NOMO-1 (cell line): ENCODE data around the gene PCNX1.
A peak's percentile ranks its signal among the peaks of the same experiment; 100 is the strongest.
"Not testable (repeated sequence)": the region's sequence is repeated elsewhere in the genome, so short reads cannot be mapped to it uniquely, and the experiment has no call there.

Experiments used
- DNase-seq, 2 experiments: peaks; one replicate each; lab custom pipeline; 2025; ENCODE audit not compliant: unreplicated experiment in 2 of 2; lab: John Stamatoyannopoulos, UW

PCNX1 gene

GRCh38 chr14:71140157-71140556, 232.9 kb downstream of the PCNX1 start:
- no peak for DNase-seq

DNA sequence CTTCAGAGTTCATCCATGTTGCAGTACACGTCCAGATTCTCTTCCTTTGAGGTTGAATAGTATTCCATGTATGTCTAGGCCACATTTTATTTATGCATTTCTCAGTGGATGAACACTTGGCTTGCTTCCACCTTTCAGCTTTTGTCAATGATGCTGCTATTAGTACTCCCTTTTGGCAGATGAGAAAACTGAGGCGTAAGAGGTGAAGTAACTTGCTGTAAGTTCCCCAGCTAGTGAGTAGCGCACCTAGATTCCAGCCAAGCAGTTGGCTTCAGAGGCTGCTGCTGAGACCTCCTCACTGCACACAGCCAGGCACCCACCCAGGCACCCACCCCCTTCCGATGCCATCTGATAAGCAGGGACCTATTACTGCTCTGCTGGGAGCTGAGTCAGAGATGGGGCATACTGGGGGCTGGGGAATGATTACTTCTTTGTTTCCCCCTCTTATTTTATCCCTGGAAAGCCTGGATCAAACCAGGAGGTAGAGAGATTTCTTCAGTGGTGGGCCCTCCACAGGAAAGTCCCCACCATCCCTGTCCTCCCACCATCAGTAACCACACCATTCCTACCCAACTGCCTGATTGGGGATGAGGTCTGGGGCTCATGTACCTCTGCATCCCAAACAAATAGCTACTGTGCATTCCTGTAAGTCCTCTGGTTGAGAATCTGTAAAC, 234.6 kb downstream of the PCNX1 start:
- no peak for DNase-seq

- peak; percentile 90 to 100 for DNase-seq
These were observed 235.2 kb downstream of the PCNX1 start for GRCh38 chr14:71142375-71143038.

GRCh38 chr14:71143381-71144290, 236.4 kb downstream of the PCNX1 start:
- DNase-seq = peak in 1 of 2 experiments; percentile 36

DNA sequence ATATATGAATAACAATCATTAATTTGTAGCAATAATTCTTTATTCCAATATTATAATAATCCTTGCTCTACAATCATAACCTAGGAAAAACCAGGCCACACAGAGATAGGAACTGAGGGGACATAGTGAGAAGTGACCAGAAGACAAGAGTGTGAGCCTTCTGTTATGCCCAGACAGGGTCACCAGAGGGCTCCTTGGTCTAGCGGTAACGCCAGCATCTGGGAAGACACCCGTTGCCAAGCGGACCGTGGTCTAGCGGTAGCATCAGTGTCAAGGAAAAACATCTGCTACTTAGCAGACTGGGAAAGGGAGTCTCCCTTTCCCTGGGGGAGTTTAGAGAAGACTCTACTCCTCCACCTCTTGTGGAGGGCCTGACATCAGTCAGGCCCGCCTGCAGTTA, 240.1 kb downstream of the PCNX1 start:
- DNase-seq = not testable (repeated sequence)

DNA sequence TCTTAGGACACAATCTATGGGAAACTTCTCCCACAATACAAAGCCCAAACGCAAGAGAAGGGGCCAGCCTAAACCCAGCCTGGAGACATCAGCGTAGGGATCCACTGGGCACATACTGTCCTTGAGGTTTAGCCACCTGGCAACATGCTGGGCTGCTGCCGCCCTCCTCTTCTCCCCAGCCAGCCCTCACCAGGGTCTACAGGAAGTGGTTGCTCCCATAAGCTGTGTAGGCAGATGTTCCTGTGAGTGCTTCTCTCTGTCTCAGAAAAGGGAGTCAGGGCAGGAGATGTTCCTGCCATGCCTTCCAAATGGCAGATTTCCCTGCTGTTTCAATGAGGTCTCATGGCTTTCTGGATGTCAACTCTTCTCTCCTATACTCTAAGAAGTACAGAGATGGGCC, 241.4 kb downstream of the PCNX1 start:
- no peak for DNase-seq

DNA sequence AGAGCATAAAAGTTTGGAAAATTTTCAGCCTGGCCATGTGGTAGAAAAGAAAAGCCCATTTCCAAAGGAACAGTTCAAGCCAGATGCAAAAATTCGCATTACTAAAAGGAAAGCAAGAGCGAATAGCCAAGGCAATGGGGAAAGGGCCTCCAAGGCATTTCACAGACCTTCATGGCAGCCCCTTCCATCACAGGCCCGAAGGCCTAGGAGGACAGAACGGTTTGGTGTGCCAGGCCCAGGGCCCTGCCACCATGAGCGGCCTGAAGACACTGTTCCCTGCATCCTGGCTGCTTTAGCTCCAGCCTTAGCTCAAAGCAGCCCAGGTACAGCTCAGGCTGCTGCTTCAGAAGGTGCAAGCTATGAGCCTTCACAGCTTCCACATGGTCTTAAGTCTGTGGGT, 243.5 kb downstream of the PCNX1 start:
- DNase-seq = no peak

DNA sequence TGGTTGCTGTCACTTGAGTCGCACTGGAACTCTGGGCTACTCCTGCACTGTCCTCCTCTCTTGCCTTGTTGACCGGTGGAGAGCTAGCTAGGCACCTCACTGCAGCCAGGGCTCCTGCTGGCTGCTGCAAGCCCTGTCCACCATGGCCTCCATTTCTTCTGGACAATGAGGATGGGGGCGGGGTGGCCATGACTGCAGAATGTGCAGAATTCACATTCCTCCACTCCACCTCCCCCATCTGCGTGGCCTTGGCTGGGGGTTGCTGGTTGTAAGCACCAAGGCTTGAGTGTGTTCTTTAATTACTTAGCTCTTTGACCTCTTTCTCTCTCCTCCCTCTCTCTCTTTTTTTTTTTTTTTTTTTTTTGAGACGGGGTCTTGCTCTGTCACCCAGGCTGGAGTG, 248.5 kb downstream of the PCNX1 start:
- DNase-seq = no peak

- no peak for DNase-seq
These were observed 256.0 kb downstream of the PCNX1 start for GRCh38 chr14:71163050-71163841.

DNA sequence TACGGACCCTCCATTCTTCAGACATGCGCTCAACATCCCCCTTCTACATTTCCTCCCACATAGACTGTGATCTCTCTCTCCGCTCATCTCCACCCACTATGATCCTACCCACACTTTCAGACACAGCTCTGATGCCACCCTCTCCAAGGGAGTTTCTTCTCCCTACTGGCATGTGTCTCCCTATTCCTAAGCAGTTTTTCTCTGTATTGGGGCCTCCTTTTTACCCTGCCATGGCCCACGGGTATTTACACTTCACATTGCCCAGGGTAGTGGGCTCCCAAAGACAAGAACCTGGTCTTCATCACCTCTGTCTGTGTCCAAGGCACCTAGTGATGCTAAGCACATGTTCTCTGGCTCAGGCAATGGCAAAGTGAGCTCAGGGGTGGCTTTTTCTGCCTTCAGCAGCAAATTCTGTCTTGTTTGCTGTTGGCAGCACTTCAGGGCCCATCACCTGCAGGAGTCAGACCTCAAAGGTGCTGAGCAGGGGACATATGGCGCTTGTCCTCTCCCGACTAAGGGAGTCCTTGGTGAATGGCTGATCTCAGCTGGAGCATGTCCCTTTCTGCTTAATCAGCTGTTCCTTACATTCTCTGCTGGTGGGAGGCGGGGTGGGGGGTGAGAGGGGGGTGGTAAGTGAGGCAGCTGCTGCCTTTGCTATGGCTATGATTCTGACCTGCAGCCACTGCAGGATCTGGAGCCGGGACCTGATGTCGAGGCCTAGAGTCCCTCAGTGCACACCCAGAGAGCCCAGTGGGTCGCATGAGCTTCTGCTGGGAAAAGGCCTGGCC, 256.8 kb downstream of the PCNX1 start:
- no peak for DNase-seq
